Caco-2 (cell line): ENCODE results near the gene QRFP. TPM values are rescaled to one million over a fixed set of nuclear protein-coding genes. Genes with fewer than 3 reads are reported as not detected.

ENCODE experiments used
- BruUV-seq: library from RNA; stranded (reverse); fragments of 400-500 nt; replicated peaks from 2 replicates; lab custom pipeline; 2021; lab: Mats Ljungman, UMichigan
- CTCF ChIA-PET: fragments of 300-600 bp; sonication (Branson Sonifier 250); formaldehyde crosslinking; loops from one replicate; lab custom pipeline; 2022; ENCODE audit warnings: antibody characterized with exemption; lab: Charles Lee
- POLR2A ChIA-PET: fragments of 300-600 bp; sonication (Branson Sonifier 250); formaldehyde crosslinking; loops from one replicate; lab custom pipeline; 2022; ENCODE audit warnings: antibody characterized with exemption; lab: Charles Lee
- DNase-seq, 2 experiments: peaks; one replicate each; pipeline versions ENCODE4 v3.0.0 to v3.0.0-alpha.2; 2020 to 2022
- H3K27me3 ChIP-seq: replicated peaks from 2 replicates; pipeline ENCODE4 v1.6.0; 2011; ENCODE audit warnings: low read length; ENCODE audit not compliant: control insufficient read depth, insufficient read depth
- H3K36me3 ChIP-seq: 2 replicates; pipeline ENCODE4 v1.5.1; 2011; ENCODE audit warnings: low read length; ENCODE audit not compliant: control insufficient read depth, insufficient read depth
- H3K4me1 ChIP-seq: fragments of 250-450 bp; sonication (Bioruptor Pico); 2 replicates; pipeline ENCODE4 v1.5.1; 2020; ENCODE audit warnings: mild to moderate bottlenecking
- H3K4me3 ChIP-seq: 2 replicates; pipeline ENCODE4 v1.5.1; 2011; ENCODE audit warnings: low read depth, mild to moderate bottlenecking, control low read depth, low read length
- H3K9me3 ChIP-seq: fragments of 250-450 bp; sonication (Bioruptor Pico); 2 replicates; pipeline ENCODE4 v1.5.1; 2020; ENCODE audit warnings: mild to moderate bottlenecking, moderate library complexity
- H3K27ac Mint-ChIP-seq: one replicate; pipeline ENCODE4 v1.8.0; 2022; ENCODE audit warnings: mixed read lengths; ENCODE audit not compliant: unreplicated experiment
- H3K27me3 Mint-ChIP-seq: one replicate; pipeline ENCODE4 v1.8.0; 2022; ENCODE audit warnings: mixed read lengths; ENCODE audit not compliant: insufficient read depth, unreplicated experiment
- H3K36me3 Mint-ChIP-seq: one replicate; pipeline ENCODE4 v1.8.0; 2022; ENCODE audit warnings: mild to moderate bottlenecking, mixed read lengths; ENCODE audit not compliant: insufficient read depth, unreplicated experiment
- H3K4me1 Mint-ChIP-seq: one replicate; pipeline ENCODE4 v1.8.0; 2022; ENCODE audit warnings: low read depth, mixed read lengths; ENCODE audit not compliant: unreplicated experiment
- H3K4me3 Mint-ChIP-seq: one replicate; pipeline ENCODE4 v1.8.0; 2022; ENCODE audit warnings: mild to moderate bottlenecking, moderate library complexity, mixed read lengths; ENCODE audit not compliant: unreplicated experiment
- H3K9me3 Mint-ChIP-seq: one replicate; pipeline ENCODE4 v1.8.0; 2022; ENCODE audit warnings: mixed read lengths; ENCODE audit not compliant: unreplicated experiment
- CTCF ChIP-seq, 2 experiments: fragments of 200-600 bp in 1 of 2; IDR thresholded peaks; 1 replicate in 1 of 2; 2 replicates in 1 of 2; pipeline versions ENCODE4 v1.5.1 to v1.8.0; 2011 to 2022; ENCODE audit warnings: antibody characterized with exemption in 1 of 2, control low read depth in 1 of 2, inconsistent platforms in 1 of 2, low read depth in 1 of 2, low read length in 1 of 2, mild to moderate bottlenecking in 1 of 2, moderate library complexity in 1 of 2; ENCODE audit not compliant: insufficient read depth in 1 of 2, severe bottlenecking in 1 of 2, unreplicated experiment in 1 of 2
- intact Hi-C: fragments of 100-400 bp; cut with micrococcal nuclease; formaldehyde crosslinking; loops from one replicate; pipeline ENCODE4 v1.10.0; 2022; ENCODE audit not compliant: unreplicated experiment
- total RNA-seq: library from RNA; stranded (reverse); gene quantifications from 2 replicates; pipeline ENCODE4 v1.2.3, GENCODE V29; 2022

Gene QRFP
- total RNA-seq, 1 experiment from 2014 or later: not detected

- Histone ChIP-seq H3K36me3 (no peaks in the 10 kb centered on the region), H3K4me1 (peaks cover 15% of the 10 kb centered on the region; the same call in 1 of the 2 replicates), H3K27me3 (no peaks in the 10 kb centered on the region), H3K4me3 (no peak overlapping the region), H3K9me3 (no peaks in the 10 kb centered on the region)
- intact Hi-C loops: loop anchor here (5.0 kb wide), 3 partner anchors 104 to 231 kb away; no protein-coding TSS in a partner anchor
- Mint-ChIP-seq H3K27ac (no peak overlapping the region), H3K4me3 (no peak overlapping the region), H3K36me3 (peaks cover 5% of the 10 kb centered on the region), H3K9me3 (no peaks in the 10 kb centered on the region), H3K4me1 (peaks cover 11% of the 10 kb centered on the region), H3K27me3 (peaks cover 17% of the 10 kb centered on the region)
- ChIA-PET CTCF (interaction anchor here (0.6 kb wide), 1 partner anchor 468 kb away, joined by 5 read pairs; no protein-coding TSS in a partner anchor), POLR2A (no interaction called here)
- no peak for DNase-seq
- no TSS peak for BruUV-seq
- TF ChIP-seq CTCF (IDR thresholded peaks at IDR 0.05; ENCODE audit: insufficient read depth in 1 of 2, low read depth in 1 of 2, low read length in 1 of 2, severe bottlenecking in 1 of 2, unreplicated experiment in 1 of 2): no peak
Observed at GRCh38 chr9:130943777-130944176, 47.2 kb upstream of the QRFP start.

DNA sequence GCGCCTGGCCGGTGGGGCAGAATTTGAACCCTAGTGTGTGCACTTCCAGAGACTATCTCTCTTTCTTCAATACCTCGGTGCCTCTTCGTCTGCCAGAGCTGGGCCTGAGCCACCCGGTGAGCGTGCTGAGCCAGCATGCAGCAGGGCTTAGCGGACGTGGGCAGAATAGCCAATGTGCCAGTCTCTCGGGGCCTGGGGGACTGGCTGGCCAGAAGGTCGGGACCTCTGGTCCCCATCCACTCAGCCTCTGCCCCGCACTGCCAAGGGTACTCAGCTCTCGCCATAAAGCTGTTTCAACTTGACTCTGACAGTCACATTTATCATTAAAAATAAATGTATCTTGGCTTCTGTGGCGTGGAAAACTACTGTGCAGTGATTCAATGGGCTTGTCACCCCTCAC lies 46.6 kb upstream of the QRFP start:
- Mint-ChIP-seq H3K27me3 (peaks cover 18% of the 10 kb centered on the region), H3K36me3 (peaks cover 5% of the 10 kb centered on the region), H3K4me3 (no peak overlapping the region), H3K9me3 (no peaks in the 10 kb centered on the region), H3K27ac (no peak overlapping the region), H3K4me1 (peaks cover 14% of the 10 kb centered on the region)
- BruUV-seq: no TSS peak
- Histone ChIP-seq H3K4me3 (no peak overlapping the region), H3K9me3 (no peaks in the 10 kb centered on the region), H3K36me3 (no peaks in the 10 kb centered on the region), H3K27me3 (no peaks in the 10 kb centered on the region), H3K4me1 (peaks cover 17% of the 10 kb centered on the region; the same call in 1 of the 2 replicates)
- POLR2A ChIA-PET: no interaction called here
- intact Hi-C loops: loop anchor here (5.0 kb wide), 3 partner anchors 104 to 231 kb away; no protein-coding TSS in a partner anchor
- no peak for TF ChIP-seq CTCF (IDR thresholded peaks at IDR 0.05; ENCODE audit: insufficient read depth in 1 of 2, low read depth in 1 of 2, low read length in 1 of 2, severe bottlenecking in 1 of 2, unreplicated experiment in 1 of 2)
- CTCF ChIA-PET: interaction anchor here (0.6 kb wide), 1 partner anchor 467 kb away, joined by 5 read pairs; no protein-coding TSS in a partner anchor
- no peak for DNase-seq

DNA sequence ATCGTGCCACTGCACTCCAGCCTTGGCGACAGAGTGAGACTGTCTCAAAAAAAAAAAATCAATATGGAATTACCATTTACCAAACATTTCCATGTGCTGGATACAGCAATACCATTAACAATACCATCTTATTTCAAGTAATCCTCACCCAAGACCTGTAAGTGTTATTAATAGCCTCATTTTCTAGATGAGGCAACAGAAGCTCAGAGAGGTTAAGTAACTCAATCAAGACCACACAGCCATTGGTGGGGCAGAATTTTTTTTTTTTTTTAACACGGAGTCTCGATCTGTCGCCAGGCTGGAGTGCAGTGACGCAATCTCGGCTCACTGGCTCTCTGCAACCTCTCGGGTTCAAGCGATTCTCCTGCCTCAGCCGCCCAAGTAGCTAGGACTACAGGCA lies 46.1 kb upstream of the QRFP start:
- TF ChIP-seq CTCF (IDR thresholded peaks at IDR 0.05; ENCODE audit: insufficient read depth in 1 of 2, low read depth in 1 of 2, low read length in 1 of 2, severe bottlenecking in 1 of 2, unreplicated experiment in 1 of 2): no peak
- Histone ChIP-seq H3K36me3 (no peaks in the 10 kb centered on the region), H3K4me1 (peaks cover 21% of the 10 kb centered on the region; the same call in 1 of the 2 replicates), H3K27me3 (peaks cover 1% of the 10 kb centered on the region; the same call in 1 of the 2 replicates), H3K9me3 (no peaks in the 10 kb centered on the region), H3K4me3 (no peak overlapping the region)
- no TSS peak for BruUV-seq
- DNase-seq: no peak
- Mint-ChIP-seq H3K36me3 (peaks cover 5% of the 10 kb centered on the region), H3K9me3 (no peaks in the 10 kb centered on the region), H3K4me1 (peaks cover 14% of the 10 kb centered on the region), H3K4me3 (no peak overlapping the region), H3K27me3 (peaks cover 19% of the 10 kb centered on the region), H3K27ac (no peak overlapping the region)
- ChIA-PET POLR2A (no interaction called here), CTCF (no interaction called here)
- intact Hi-C loops: loop anchor here (5.0 kb wide), 3 partner anchors 105 to 230 kb away; no protein-coding TSS in a partner anchor
